Panc1 (cell line): ENCODE measurements around the gene LRRC3. TPM values are rescaled to one million over a fixed set of nuclear protein-coding genes. Genes with fewer than 3 reads are reported as not detected.

Experiments
- ATAC-seq: fragments of 200-7000 bp; cut with Tn5 transposase; 2 replicates; pipeline ENCODE4 v1.9.1; 2020; ENCODE audit warnings: mild to moderate bottlenecking, moderate library complexity
- BruUV-seq: library from RNA; stranded (reverse); fragments of 400-500 nt; replicated peaks from 2 replicates; lab custom pipeline; 2021; lab: Mats Ljungman, UMichigan
- CTCF ChIA-PET: fragments of 300-600 bp; sonication (Branson Sonifier 250); formaldehyde crosslinking; loops from one replicate; lab custom pipeline; 2022; ENCODE audit warnings: antibody characterized with exemption; lab: Charles Lee
- POLR2A ChIA-PET: fragments of 300-600 bp; sonication (Branson Sonifier 250); formaldehyde crosslinking; loops from one replicate; lab custom pipeline; 2022; ENCODE audit warnings: antibody characterized with exemption; lab: Charles Lee
- DNase-seq: peaks from one replicate; pipeline ENCODE4 v3.0.0-alpha.2; 2010; ENCODE audit warnings: low read depth, low spot score
- H3K27ac ChIP-seq: 2 replicates; pipeline ENCODE4 v1.5.1; 2011; ENCODE audit warnings: mild to moderate bottlenecking, low read length, inconsistent platforms
- H3K27me3 ChIP-seq: fragments of 200-500 bp; sonication (Bioruptor generic); 2 replicates; pipeline ENCODE4 v1.6.0; 2014; ENCODE audit warnings: low read length, inconsistent platforms; ENCODE audit not compliant: control insufficient read depth, insufficient read depth
- H3K36me3 ChIP-seq: fragments of 200-500 bp; sonication (Bioruptor generic); 2 replicates; pipeline ENCODE4 v1.5.1; 2014; ENCODE audit warnings: inconsistent platforms, mild to moderate bottlenecking, low read length, moderate library complexity; ENCODE audit not compliant: control insufficient read depth, insufficient read depth
- H3K4me1 ChIP-seq: 2 replicates; pipeline ENCODE4 v1.5.1; 2011; ENCODE audit warnings: inconsistent platforms, mild to moderate bottlenecking, low read length, moderate library complexity; ENCODE audit not compliant: control insufficient read depth, insufficient read depth
- H3K4me3 ChIP-seq, 2 experiments: 2 replicates each; pipeline ENCODE4 v1.5.1; 2011 to 2012; ENCODE audit warnings: low read depth in 2 of 2, low read length in 2 of 2, mild to moderate bottlenecking in 2 of 2, inconsistent platforms in 1 of 2, moderate library complexity in 1 of 2
- H3K9me3 ChIP-seq: fragments of 200-500 bp; sonication (Bioruptor generic); 2 replicates; pipeline ENCODE4 v1.5.1; 2014; ENCODE audit warnings: low read depth, mild to moderate bottlenecking, inconsistent platforms, low read length, moderate library complexity; ENCODE audit not compliant: control insufficient read depth, insufficient read depth
- POLR2AphosphoS5 ChIP-seq: IDR thresholded peaks from 2 replicates; pipeline ENCODE4 v1.6.1; 2012; ENCODE audit warnings: mild to moderate bottlenecking, low read depth, low read length, moderate library complexity
- SIN3A ChIP-seq: IDR thresholded peaks from 2 replicates; pipeline ENCODE4 v1.6.1; 2012; ENCODE audit warnings: low read depth, mild to moderate bottlenecking, low read length, moderate library complexity, borderline replicate concordance; ENCODE audit not compliant: insufficient read depth
- TCF7L2 ChIP-seq: IDR thresholded peaks from 2 replicates; pipeline ENCODE4 v1.6.1; 2011; ENCODE audit warnings: mild to moderate bottlenecking, low read depth, low read length, inconsistent platforms
- in situ Hi-C: cut with HindIII; loops from 2 replicates; pipeline ENCODE4 v1.10.0; 2016; ENCODE audit warnings: low sequenced_read_pairs, low pct_unique_long_range_greater_than_20kb
- intact Hi-C: fragments of 100-400 bp; cut with micrococcal nuclease; formaldehyde crosslinking; loops from one replicate; pipeline ENCODE4 v1.10.0; 2022; ENCODE audit not compliant: unreplicated experiment
- total RNA-seq: library from RNA; stranded (reverse); gene quantifications from one replicate; pipeline ENCODE4 v1.2.1, GENCODE V29; 2021; ENCODE audit not compliant: unreplicated experiment
- TF ChIP-seq, protein P1 (sequence below): fragments of 450-650 bp; IDR thresholded peaks from 2 replicates; pipeline ENCODE4 v1.5.1; 2017; ENCODE audit warnings: mild to moderate bottlenecking
- TF ChIP-seq, protein P2 (sequence below), 2 experiments: IDR thresholded peaks; 2 replicates each; pipeline ENCODE4 v1.6.1; 2011 to 2012; ENCODE audit warnings: low read depth in 2 of 2, control low read depth in 1 of 2, low read length in 1 of 2, mild to moderate bottlenecking in 1 of 2, moderate library complexity in 1 of 2; ENCODE audit not compliant: insufficient read depth in 1 of 2

LRRC3 gene
- total RNA-seq, 1 experiment from 2014 or later: 3.3 TPM

DNA sequence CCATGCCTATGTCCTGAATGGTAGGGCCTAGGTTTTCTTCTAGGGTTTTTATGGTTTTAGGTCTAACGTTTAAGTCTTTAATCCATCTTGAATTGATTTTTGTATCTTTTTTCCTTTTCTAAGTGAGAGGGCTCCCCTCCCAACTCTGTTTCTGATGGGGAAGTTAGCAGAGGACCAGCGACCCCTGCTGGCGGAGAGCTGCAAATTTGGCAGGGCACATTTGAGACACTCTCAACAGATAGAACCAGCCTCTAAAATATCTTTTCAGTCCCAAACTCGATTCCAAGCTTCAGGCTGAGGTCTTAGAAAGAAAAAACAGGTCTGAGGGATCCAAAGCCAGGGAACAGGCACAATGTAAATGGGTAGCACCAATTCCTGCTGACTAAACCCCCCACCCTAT, 32.5 kb downstream of the LRRC3 start:
- TF ChIP-seq, protein P1, sequence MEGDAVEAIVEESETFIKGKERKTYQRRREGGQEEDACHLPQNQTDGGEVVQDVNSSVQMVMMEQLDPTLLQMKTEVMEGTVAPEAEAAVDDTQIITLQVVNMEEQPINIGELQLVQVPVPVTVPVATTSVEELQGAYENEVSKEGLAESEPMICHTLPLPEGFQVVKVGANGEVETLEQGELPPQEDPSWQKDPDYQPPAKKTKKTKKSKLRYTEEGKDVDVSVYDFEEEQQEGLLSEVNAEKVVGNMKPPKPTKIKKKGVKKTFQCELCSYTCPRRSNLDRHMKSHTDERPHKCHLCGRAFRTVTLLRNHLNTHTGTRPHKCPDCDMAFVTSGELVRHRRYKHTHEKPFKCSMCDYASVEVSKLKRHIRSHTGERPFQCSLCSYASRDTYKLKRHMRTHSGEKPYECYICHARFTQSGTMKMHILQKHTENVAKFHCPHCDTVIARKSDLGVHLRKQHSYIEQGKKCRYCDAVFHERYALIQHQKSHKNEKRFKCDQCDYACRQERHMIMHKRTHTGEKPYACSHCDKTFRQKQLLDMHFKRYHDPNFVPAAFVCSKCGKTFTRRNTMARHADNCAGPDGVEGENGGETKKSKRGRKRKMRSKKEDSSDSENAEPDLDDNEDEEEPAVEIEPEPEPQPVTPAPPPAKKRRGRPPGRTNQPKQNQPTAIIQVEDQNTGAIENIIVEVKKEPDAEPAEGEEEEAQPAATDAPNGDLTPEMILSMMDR: peak; percentile 81
- TF ChIP-seq, protein P2, sequence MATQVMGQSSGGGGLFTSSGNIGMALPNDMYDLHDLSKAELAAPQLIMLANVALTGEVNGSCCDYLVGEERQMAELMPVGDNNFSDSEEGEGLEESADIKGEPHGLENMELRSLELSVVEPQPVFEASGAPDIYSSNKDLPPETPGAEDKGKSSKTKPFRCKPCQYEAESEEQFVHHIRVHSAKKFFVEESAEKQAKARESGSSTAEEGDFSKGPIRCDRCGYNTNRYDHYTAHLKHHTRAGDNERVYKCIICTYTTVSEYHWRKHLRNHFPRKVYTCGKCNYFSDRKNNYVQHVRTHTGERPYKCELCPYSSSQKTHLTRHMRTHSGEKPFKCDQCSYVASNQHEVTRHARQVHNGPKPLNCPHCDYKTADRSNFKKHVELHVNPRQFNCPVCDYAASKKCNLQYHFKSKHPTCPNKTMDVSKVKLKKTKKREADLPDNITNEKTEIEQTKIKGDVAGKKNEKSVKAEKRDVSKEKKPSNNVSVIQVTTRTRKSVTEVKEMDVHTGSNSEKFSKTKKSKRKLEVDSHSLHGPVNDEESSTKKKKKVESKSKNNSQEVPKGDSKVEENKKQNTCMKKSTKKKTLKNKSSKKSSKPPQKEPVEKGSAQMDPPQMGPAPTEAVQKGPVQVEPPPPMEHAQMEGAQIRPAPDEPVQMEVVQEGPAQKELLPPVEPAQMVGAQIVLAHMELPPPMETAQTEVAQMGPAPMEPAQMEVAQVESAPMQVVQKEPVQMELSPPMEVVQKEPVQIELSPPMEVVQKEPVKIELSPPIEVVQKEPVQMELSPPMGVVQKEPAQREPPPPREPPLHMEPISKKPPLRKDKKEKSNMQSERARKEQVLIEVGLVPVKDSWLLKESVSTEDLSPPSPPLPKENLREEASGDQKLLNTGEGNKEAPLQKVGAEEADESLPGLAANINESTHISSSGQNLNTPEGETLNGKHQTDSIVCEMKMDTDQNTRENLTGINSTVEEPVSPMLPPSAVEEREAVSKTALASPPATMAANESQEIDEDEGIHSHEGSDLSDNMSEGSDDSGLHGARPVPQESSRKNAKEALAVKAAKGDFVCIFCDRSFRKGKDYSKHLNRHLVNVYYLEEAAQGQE (IDR thresholded peaks at IDR 0.05; ENCODE audit: insufficient read depth in 1 of 2, low read depth in 2 of 2, low read length in 1 of 2): no peak
- no peak for TF ChIP-seq TCF7L2
- BruUV-seq: no TSS peak
- Histone ChIP-seq H3K9me3 (no peaks in the 10 kb centered on the region), H3K4me1 (no peaks in the 10 kb centered on the region), H3K36me3 (no peaks in the 10 kb centered on the region), H3K4me3 (0 out of 4 replicates have a peak overlapping the region, but pooled peaks of 1 of the 2 experiments have one; percentile 2), H3K27me3 (no peaks in the 10 kb centered on the region), H3K27ac (no peak overlapping the region)
- in situ Hi-C loops: no loop called here
- DNase-seq (no peak), ATAC-seq (no peak)
- intact Hi-C loops: no loop called here
- CTCF ChIA-PET: interaction anchor here (0.7 kb wide), 1 partner anchor 168 kb away, joined by 4 read pairs; no protein-coding TSS in a partner anchor
- POLR2A ChIA-PET: no interaction called here

DNA sequence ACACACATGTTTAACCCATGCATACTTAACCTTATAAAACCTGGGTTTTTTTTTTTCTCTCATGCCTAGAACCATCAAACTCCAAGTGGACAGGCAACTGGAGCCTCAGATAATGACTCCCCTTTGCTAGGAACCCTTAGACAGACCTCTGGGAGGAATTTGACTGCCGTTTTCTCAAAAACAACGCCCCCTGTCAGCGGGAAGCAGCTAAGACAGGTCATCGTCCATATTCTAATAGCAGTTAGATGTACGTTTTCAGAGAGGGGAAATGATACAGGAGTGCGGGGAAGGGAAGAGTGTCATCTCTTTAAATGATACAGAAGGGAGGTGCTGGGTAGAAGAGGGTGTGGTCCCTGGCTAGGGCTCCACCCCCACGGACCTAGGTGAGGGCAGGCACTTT, 34.7 kb downstream of the LRRC3 start:
- H3K36me3 ChIP-seq: no peaks in the 10 kb centered on the region
- in situ Hi-C loops (no loop called here), intact Hi-C loops (no loop called here)
- H3K27ac ChIP-seq: no peak overlapping the region
- no peaks in the 10 kb centered on the region for H3K4me1 ChIP-seq
- ChIA-PET POLR2A (no interaction called here), CTCF (interaction anchor here (0.9 kb wide), 1 partner anchor 90 kb away, joined by 4 read pairs; the partner anchor contains the start of gene KRTAP10-5)
- H3K27me3 ChIP-seq: no peaks in the 10 kb centered on the region
- H3K9me3 ChIP-seq: no peaks in the 10 kb centered on the region
- DNase-seq (no peak), ATAC-seq (no peak)
- BruUV-seq: no TSS peak
- TF ChIP-seq, protein P1: no peak; the same call in 1 of the 2 replicates
- TF ChIP-seq SIN3A (no peak), TCF7L2 (no peak), POLR2AphosphoS5 (no peak)
- TF ChIP-seq, protein P2 (IDR thresholded peaks at IDR 0.05; ENCODE audit: insufficient read depth in 1 of 2, low read depth in 2 of 2, low read length in 1 of 2): no peak
- H3K4me3 ChIP-seq: no peak overlapping the region
